Cardiac septum (tissue), 1 donor: ENCODE results near the gene RPL27. TPM values are rescaled to one million over a fixed set of nuclear protein-coding genes. Genes with fewer than 3 reads are reported as not detected.
A peak's percentile ranks its signal among the peaks of the same experiment; 100 is the strongest.
"Not testable (repeated sequence)": the region's sequence is repeated elsewhere in the genome, so short reads cannot be mapped to it uniquely, and the experiment has no call there.

Experiments
- DNase-seq: peaks from one replicate; pipeline ENCODE4 v3.0.0-alpha.2; 2020; ENCODE audit warnings: low spot score
- intact Hi-C: fragments of 100-400 bp; cut with DNase I; formaldehyde crosslinking; loops from one replicate; pipeline ENCODE4 v1.14.0; 2022
- total RNA-seq: library from RNA; stranded (reverse); fragmentation: NEBNext Ultra II Directional; extraction: Animal tissue kit (Norgen Biotek cat#: 25700); gene quantifications from one replicate; pipeline ENCODE4 v1.2.1, GENCODE V29; 2021
- donor health status: DM: no; HTN: no; CAD: no.

Gene RPL27
- total RNA-seq, 1 donor from 2014 or later = 536 TPM

- no peak for DNase-seq
- intact Hi-C loops = loop anchor here (5.0 to 10.0 kb wide), 2 partner anchors 48 to 835 kb away; partner anchors contain the start of gene RAB5C
Measured at GRCh38 chr17:42989726-42990652, 8.2 kb upstream of the RPL27 start.

- intact Hi-C loops = loop anchor here (5.0 to 10.0 kb wide), 2 partner anchors 49 to 837 kb away; partner anchors contain the start of gene RAB5C
- DNase-seq = no peak
Measured at GRCh38 chr17:42991471-42991870, 6.7 kb upstream of the RPL27 start.

GRCh38 chr17:42992872-42993271 is 5.3 kb upstream of the RPL27 start:
- intact Hi-C loops = loop anchor here (5.0 to 10.0 kb wide), 2 partner anchors 51 to 838 kb away; partner anchors contain the start of gene RAB5C

GRCh38 chr17:42993913-42994312 is 4.3 kb upstream of the RPL27 start:
- not testable (repeated sequence) for DNase-seq
- intact Hi-C loops = loop anchor here (5.0 to 10.0 kb wide), 2 partner anchors 52 to 839 kb away; partner anchors contain the start of gene RAB5C

More at GRCh38 chr17:42992872-42993271, 5.3 kb upstream of the RPL27 start:
- no peak for DNase-seq

GRCh38 chr17:42997390-42997983 is 732 bp upstream of the RPL27 start:
- no peak for DNase-seq
- intact Hi-C loops = loop anchor here (2.0 to 10.0 kb wide), 5 partner anchors 17 to 843 kb away; partner anchors contain the start of genes AARSD1, NBR1, PSME3 and PTGES3L

- intact Hi-C loops = loop anchor here (5.0 to 10.0 kb wide), 4 partner anchors 37 to 844 kb away; partner anchors contain the start of genes AARSD1, NBR1, PSME3 and RAB5C
- DNase-seq = no peak
Measured at GRCh38 chr17:42999003-42999525, 845 bp downstream of the RPL27 start.

- intact Hi-C loops, DNase-seq: not testable (repeated sequence)
Measured at GRCh38 chr17:43000894-43001293, 2.7 kb downstream of the RPL27 start.

GRCh38 chr17:43003542-43004172 is 5.4 kb downstream of the RPL27 start:
- DNase-seq = no peak
- intact Hi-C loops = no loop called here

- intact Hi-C loops = no loop called here
- peak; percentile 94 for DNase-seq
Measured at GRCh38 chr17:43006639-43007551, 8.7 kb downstream of the RPL27 start, which contains the start of gene IFI35. IFI35 (plus strand) TSS chr17:43006784; CDS start chr17:43006948, 164 bp downstream.

- intact Hi-C loops = no loop called here
- no peak for DNase-seq
Measured at GRCh38 chr17:43010667-43011308, 12.6 kb downstream of the RPL27 start.

GRCh38 chr17:43011728-43012472 is 13.7 kb downstream of the RPL27 start:
- DNase-seq = no peak
- intact Hi-C loops = no loop called here

GRCh38 chr17:43013296-43013695 is 15.1 kb downstream of the RPL27 start:
- intact Hi-C loops = no loop called here

GRCh38 chr17:43014020-43014648 is 15.9 kb downstream of the RPL27 start:
- DNase-seq = no peak
- intact Hi-C loops = no loop called here

More at GRCh38 chr17:43013296-43013695, 15.1 kb downstream of the RPL27 start:
- DNase-seq = no peak

- intact Hi-C loops = no loop called here
Measured at GRCh38 chr17:43014649-43015542, 16.7 kb downstream of the RPL27 start.

GRCh38 chr17:43015579-43015978 is 17.4 kb downstream of the RPL27 start:
- intact Hi-C loops = no loop called here
- DNase-seq = peak; percentile 82

More at GRCh38 chr17:43014649-43015542, 16.7 kb downstream of the RPL27 start:
- no peak for DNase-seq

GRCh38 chr17:43016216-43016615 is 18.0 kb downstream of the RPL27 start:
- intact Hi-C loops = no loop called here
- DNase-seq = no peak
